Fibroblast of lung (primary cell): ENCODE data around the gene AMBRA1. TPM values are rescaled to one million over a fixed set of nuclear protein-coding genes. Genes with fewer than 3 reads are reported as not detected.

Experiments
- DNase-seq, 2 donors: peaks; one replicate each; pipeline versions ENCODE4 v3.0.0 to v3.0.0-alpha.2; 2010; ENCODE audit warnings: low read depth in 2 of 2
- H2AFZ ChIP-seq: 2 replicates; pipeline ENCODE4 v1.5.1; 2012; ENCODE audit warnings: low read length, control low read depth, inconsistent platforms
- H3K27ac ChIP-seq: 2 replicates; pipeline ENCODE4 v1.5.1; 2011; ENCODE audit warnings: low read length, control low read depth; ENCODE audit not compliant: insufficient read depth
- H3K27me3 ChIP-seq: 2 replicates; pipeline ENCODE4 v1.5.1; 2011; ENCODE audit warnings: mild to moderate bottlenecking, low read length; ENCODE audit not compliant: control insufficient read depth, insufficient read depth
- H3K36me3 ChIP-seq: 2 replicates; pipeline ENCODE4 v1.5.1; 2011; ENCODE audit warnings: low read length; ENCODE audit not compliant: control insufficient read depth, insufficient read depth
- H3K4me1 ChIP-seq: 2 replicates; pipeline ENCODE4 v1.5.1; 2011; ENCODE audit warnings: low read length; ENCODE audit not compliant: control insufficient read depth, insufficient read depth; ENCODE audit errors: extremely low read depth
- H3K4me2 ChIP-seq: 2 replicates; pipeline ENCODE4 v1.5.1; 2011; ENCODE audit warnings: low read length, control low read depth; ENCODE audit not compliant: insufficient read depth; ENCODE audit errors: extremely low read depth
- H3K4me3 ChIP-seq, 4 experiments: fragments of 200-600 bp in 1 of 4; sonication (generic) in 1 of 4; replicated peaks in 1 of 4; 2 replicates each; pipeline ENCODE4 v1.5.1; 2011 to 2016; ENCODE audit warnings: low read length in 4 of 4, low read depth in 3 of 4, mild to moderate bottlenecking in 3 of 4, control low read depth in 2 of 4, inconsistent platforms in 1 of 4, mixed read lengths in 1 of 4; ENCODE audit not compliant: insufficient read depth in 1 of 4; ENCODE audit errors: control extremely low read depth in 1 of 4
- H3K79me2 ChIP-seq: 2 replicates; pipeline ENCODE4 v1.5.1; 2012; ENCODE audit warnings: mild to moderate bottlenecking, low read length, inconsistent platforms; ENCODE audit not compliant: control insufficient read depth, insufficient read depth
- H3K9ac ChIP-seq: 2 replicates; pipeline ENCODE4 v1.5.1; 2011; ENCODE audit warnings: mild to moderate bottlenecking, low read length, control low read depth; ENCODE audit not compliant: insufficient read depth
- H3K9me3 ChIP-seq: 2 replicates; pipeline ENCODE4 v1.5.1; 2012; ENCODE audit warnings: low read depth, low read length; ENCODE audit not compliant: control insufficient read depth, insufficient read depth
- H4K20me1 ChIP-seq: 2 replicates; pipeline ENCODE4 v1.5.1; 2011; ENCODE audit warnings: low read length; ENCODE audit not compliant: control insufficient read depth, insufficient read depth; ENCODE audit errors: extremely low read depth
- CTCF ChIP-seq, 2 donors: IDR thresholded peaks in 1 of 2; conservative IDR thresholded peaks in 1 of 2; 1 replicate in 1 of 2; 2 replicates in 1 of 2; pipeline ENCODE4 v1.5.1; 2011 to 2012; ENCODE audit warnings: low read length in 2 of 2, control low read depth in 1 of 2, inconsistent platforms in 1 of 2, low read depth in 1 of 2, mild to moderate bottlenecking in 1 of 2
- EZH2 ChIP-seq: IDR thresholded peaks from 2 replicates; pipeline ENCODE4 v1.5.1; 2012; ENCODE audit warnings: low read length, control low read depth, mild to moderate bottlenecking; ENCODE audit errors: missing control alignments
- polyA plus RNA-seq, 2 donors: library from polyadenylated mRNA; depleted of rRNA in 1 of 2; stranded (reverse) in 1 of 2; unstranded in 1 of 2; fragments of >200 nt; gene quantifications; 2 replicates each; pipeline ENCODE4 v1.2.1, GENCODE V29; 2011 to 2012; ENCODE audit warnings: missing spikeins in 1 of 2
- total RNA-seq: library from RNA; depleted of rRNA; stranded (reverse); fragments of >200 nt; gene quantifications from 2 replicates; pipeline ENCODE4 v1.2.1, GENCODE V29; 2014

The AMBRA1 gene
- total and polyA plus RNA-seq, 2 donors (not counting 1 experiment from before 2014, with no cell fraction given) = 8.3 to 23.3 TPM

- Histone ChIP-seq H2AFZ (peak overlapping the region; percentile 52), H3K27ac (peak overlapping the region; percentile 99), H3K36me3 (peaks cover 2% of the 10 kb centered on the region), H3K79me2 (peaks cover 16% of the 10 kb centered on the region), H3K27me3 (no peaks in the 10 kb centered on the region), H4K20me1 (no peaks in the 10 kb centered on the region), H3K4me2 (peak overlapping the region; percentile 70), H3K9ac (peak overlapping the region; percentile 98), H3K4me3 (peak overlapping the region; percentile 79 to 100 (median 91)), H3K9me3 (no peaks in the 10 kb centered on the region), H3K4me1 (peaks cover 2% of the 10 kb centered on the region)
- TF ChIP-seq CTCF (conservative IDR thresholded peaks at IDR 0.05 in 1 of 2, IDR thresholded peaks at IDR 0.05 in 1 of 2; ENCODE audit: low read depth in 1 of 2, low read length in 2 of 2) (no peak), EZH2 (no peak)
- DNase-seq = peak in 1 of 2 donors; percentile 63
These were observed 22.8 kb upstream of the AMBRA1 start for GRCh38 chr11:46616551-46617133.

- no peaks in the 10 kb centered on the region for H3K9me3 ChIP-seq
- no peak overlapping the region for H3K9ac ChIP-seq
- peaks cover 13% of the 10 kb centered on the region for H3K79me2 ChIP-seq
- H2AFZ ChIP-seq = no peak overlapping the region
- H3K36me3 ChIP-seq = peaks cover 1% of the 10 kb centered on the region
- peaks cover 2% of the 10 kb centered on the region for H3K4me1 ChIP-seq
- no peaks in the 10 kb centered on the region for H4K20me1 ChIP-seq
- no peak overlapping the region for H3K4me3 ChIP-seq
- no peak for TF ChIP-seq EZH2
- TF ChIP-seq CTCF (conservative IDR thresholded peaks at IDR 0.05 in 1 of 2, IDR thresholded peaks at IDR 0.05 in 1 of 2; ENCODE audit: low read depth in 1 of 2, low read length in 2 of 2) = no peak
- DNase-seq = no peak
- peak overlapping the region; percentile 13 for H3K4me2 ChIP-seq
- H3K27ac ChIP-seq = no peak overlapping the region
- no peaks in the 10 kb centered on the region for H3K27me3 ChIP-seq
These were observed 21.9 kb upstream of the AMBRA1 start for GRCh38 chr11:46615756-46616155.

- TF ChIP-seq CTCF (conservative IDR thresholded peaks at IDR 0.05 in 1 of 2, IDR thresholded peaks at IDR 0.05 in 1 of 2; ENCODE audit: low read depth in 1 of 2, low read length in 2 of 2) (no peak), EZH2 (no peak)
- DNase-seq = no peak
- H3K9ac ChIP-seq = no peak overlapping the region
- H3K27ac ChIP-seq = no peak overlapping the region
- no peaks in the 10 kb centered on the region for H3K79me2 ChIP-seq
- no peaks in the 10 kb centered on the region for H3K27me3 ChIP-seq
- H3K4me1 ChIP-seq = peaks cover 2% of the 10 kb centered on the region
- H3K4me3 ChIP-seq = no peak overlapping the region
- no peak overlapping the region for H3K4me2 ChIP-seq
- H4K20me1 ChIP-seq = no peaks in the 10 kb centered on the region
- H3K36me3 ChIP-seq = no peaks in the 10 kb centered on the region
- no peaks in the 10 kb centered on the region for H3K9me3 ChIP-seq
- no peak overlapping the region for H2AFZ ChIP-seq
These were observed 18.5 kb upstream of the AMBRA1 start for GRCh38 chr11:46612326-46612725.
